Cerebellar cortex (tissue), 1 donor: ENCODE data around the gene GLRX3.

Source experiments
- DNase-seq: peaks from one replicate; pipeline ENCODE4 v3.0.0-alpha.2; 2015; ENCODE audit warnings: low spot score

GLRX3 gene

GRCh38 chr10:130208807-130209206 lies 72.6 kb downstream of the GLRX3 start:
- no peak for DNase-seq

GRCh38 chr10:130212746-130213145 lies 76.6 kb downstream of the GLRX3 start:
- no peak for DNase-seq

DNA sequence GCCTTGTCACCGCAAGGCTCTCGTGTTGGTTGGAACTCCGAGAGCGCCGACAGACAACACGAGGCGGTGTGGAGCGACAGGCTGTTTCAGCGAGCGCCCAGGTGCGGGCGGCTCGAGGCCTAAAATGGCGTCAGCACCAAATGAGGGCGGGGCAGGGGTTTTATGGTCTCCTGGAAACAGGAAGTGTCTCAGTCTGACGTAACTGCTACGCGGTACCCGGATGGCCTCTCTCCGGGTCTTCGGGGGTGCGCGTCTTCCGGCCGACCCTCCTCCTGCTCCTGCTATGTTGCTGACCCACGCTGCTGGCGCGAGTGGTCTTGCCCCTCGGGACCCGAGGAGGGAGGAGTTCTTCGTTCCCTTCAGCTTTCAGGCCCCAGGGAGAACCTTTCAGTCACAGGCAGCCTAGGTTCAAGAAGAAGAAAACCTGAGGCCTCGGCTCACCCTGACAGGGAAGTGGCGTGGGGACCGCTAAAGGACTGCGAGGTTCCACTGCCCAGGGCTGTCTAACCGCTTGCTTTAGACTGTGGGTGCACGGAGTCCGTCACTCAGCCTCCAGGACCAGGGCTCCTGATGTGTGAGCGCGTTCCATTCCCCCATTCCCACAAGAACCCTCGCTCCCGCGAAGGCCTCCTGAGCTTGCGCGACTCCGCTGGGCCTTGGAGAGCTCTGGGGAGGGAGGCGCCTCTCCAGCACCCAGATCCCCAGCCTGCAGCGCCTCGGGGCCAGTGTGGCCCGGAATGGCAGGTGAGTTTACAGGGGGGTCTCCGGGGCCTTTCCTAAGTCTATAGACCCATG lies 77.3 kb downstream of the GLRX3 start:
- DNase-seq, result no peak

- DNase-seq, result no peak
These were observed 78.2 kb downstream of the GLRX3 start for GRCh38 chr10:130214431-130214830.

- DNase-seq, result no peak
These were observed 79.2 kb downstream of the GLRX3 start for GRCh38 chr10:130215151-130215930.

- DNase-seq, result no peak
These were observed 79.7 kb downstream of the GLRX3 start for GRCh38 chr10:130215931-130216231.

GRCh38 chr10:130218181-130218641 lies 82.0 kb downstream of the GLRX3 start:
- no peak for DNase-seq

GRCh38 chr10:130218936-130219335 lies 82.7 kb downstream of the GLRX3 start:
- DNase-seq, result no peak

GRCh38 chr10:130220251-130221185 lies 84.3 kb downstream of the GLRX3 start:
- DNase-seq, result no peak

GRCh38 chr10:130221456-130222375 lies 85.5 kb downstream of the GLRX3 start:
- no peak for DNase-seq

- DNase-seq, result no peak
These were observed 86.2 kb downstream of the GLRX3 start for GRCh38 chr10:130222381-130222780.

DNA sequence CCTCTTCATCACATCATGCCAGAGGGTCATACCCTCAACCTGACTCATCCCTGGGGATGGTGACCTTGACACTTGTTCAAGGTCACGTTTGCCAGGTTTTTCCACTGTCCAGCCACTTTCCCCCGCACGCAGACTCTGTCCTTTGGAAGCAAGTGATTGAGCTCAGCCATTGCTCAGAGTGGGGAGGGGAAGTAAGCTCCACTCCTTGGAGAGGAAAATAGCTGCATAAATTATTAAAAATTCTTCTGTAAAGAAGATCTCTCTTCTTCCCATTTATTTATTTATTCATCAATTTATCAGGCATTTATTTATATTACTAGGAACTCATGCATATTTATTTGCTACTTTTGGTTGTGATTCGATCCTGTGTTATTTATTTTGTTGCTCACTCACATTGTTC lies 88.0 kb downstream of the GLRX3 start:
- no peak for DNase-seq

DNA sequence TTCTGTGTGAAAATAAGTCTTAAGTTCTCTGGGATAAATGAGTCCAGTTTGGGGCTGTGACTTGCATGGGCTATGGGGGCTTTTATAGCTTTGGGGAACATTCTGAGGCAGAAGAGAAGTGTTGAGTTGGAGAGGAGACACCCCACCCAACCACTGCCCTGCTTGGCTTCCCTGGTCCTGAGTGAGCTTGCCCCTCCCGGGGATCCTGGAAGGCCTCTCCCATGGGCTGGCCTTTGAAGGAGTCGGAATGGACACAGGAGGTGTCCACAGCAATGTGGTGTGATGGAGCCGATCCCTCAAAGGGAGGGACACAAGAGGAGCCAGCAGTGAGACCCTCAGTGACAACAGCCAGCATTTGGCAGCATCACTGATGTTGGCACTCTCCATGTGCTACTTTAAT lies 89.8 kb downstream of the GLRX3 start:
- DNase-seq, result no peak

DNA sequence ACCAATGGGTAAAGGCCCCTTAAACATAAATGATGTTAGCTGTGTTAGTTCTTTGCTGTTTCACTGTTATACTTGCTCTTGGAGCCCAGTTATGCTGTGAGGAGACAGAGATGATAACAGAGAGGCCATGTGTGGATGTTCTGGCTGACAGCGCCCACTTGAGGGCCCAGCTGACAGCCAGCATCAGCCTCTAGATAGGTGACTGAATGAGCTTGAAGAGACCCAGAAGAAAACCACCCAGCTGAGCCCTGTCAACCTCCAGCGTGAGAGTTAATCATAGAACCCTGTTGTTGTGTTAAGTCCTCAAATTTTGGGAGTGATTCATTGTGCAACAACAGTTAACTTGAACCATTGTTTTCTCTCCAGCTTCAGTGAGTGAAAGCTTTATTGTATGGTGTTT lies 91.7 kb downstream of the GLRX3 start:
- no peak for DNase-seq
